Hematopoietic multipotent progenitor cell treated with erythropoietin and hydrocortisone succinate and interleukin-3 and kit ligand, for 8 days (in vitro differentiated cells): ENCODE results near the gene DCBLD2.

Experiments used
- DNase-seq: peaks from one replicate; pipeline ENCODE4 v3.0.0-alpha.2; 2015

DCBLD2 gene

DNA sequence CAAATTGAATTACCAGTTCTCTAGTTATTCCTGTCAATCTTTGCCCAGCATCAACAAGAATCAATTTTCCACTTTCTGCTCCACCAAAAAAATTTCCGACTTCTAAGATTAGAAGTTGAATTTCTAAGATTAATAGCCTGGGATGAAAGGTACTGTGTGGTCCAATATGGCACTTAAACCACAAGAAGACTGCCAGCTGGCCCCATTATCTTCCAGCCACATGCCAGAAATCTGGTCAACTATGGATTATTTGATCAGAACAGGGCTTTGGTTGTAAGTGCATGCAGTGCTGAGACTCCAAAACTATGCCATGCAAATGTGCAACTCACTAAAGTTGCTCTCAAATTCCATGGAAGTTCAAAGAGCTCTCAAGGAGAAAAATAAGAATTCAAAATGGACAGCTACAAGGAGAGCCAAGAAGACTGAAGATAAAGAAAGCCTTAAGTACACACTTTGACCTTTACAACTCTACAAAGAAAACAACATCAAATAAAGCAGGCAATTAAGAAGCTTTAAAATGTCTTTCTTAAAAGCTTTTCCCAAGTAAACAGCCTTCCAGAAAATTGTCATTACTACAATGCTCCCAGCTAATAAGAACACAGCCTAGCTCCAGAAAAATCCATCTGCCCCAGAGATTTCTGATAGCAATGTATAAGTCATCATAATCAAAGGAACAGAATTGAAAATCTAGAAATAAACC lies 74.1 kb downstream of the DCBLD2 start:
- no peak for DNase-seq

- DNase-seq, result no peak
Observed at GRCh38 chr3:98826126-98826525, 75.4 kb downstream of the DCBLD2 start.

GRCh38 chr3:98824256-98824655 lies 77.2 kb downstream of the DCBLD2 start:
- peak; percentile 9 for DNase-seq

- no peak for DNase-seq
Observed at GRCh38 chr3:98823791-98824190, 77.7 kb downstream of the DCBLD2 start.

DNA sequence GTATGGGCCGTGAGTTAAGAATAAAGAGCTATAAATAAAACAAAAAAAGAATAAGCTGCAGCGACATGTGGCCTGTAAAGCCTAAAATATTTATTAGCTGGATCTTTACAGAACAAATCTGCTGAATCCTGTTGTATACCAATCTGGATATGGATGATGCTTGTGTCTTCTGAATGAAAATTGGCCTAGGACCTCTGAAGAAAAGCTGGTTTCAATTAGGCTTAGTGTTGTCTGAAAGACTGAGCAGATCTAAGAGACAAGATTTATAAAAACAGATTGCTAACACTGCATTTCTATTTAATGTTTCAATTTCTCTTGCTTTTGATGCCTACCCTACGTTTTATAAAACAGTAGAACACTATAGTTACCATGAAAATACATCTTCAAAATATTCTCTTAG lies 80.4 kb downstream of the DCBLD2 start:
- no peak for DNase-seq

DNA sequence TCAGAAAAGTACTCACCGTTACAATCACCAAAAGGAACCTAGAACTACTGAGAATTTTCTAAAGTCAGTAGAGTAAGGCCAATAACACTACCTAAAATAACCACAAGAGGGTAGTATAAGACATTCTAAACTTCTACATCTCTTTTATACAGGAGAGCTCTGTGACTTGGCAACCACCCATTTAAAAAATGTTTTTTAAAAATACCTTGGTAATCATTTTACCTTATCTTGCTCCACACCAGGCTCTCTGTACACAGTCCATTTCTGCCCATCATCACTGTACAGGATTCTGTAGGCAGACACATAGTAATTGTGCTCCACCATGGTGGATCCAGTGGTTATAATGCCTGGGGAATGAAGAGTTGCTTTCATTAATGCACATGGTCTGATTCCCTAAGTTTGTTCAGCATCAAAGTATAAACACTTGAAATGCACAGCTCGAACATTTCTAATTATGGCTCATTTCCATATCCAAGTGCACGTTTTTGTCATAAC lies 83.9 kb downstream of the DCBLD2 start:
- DNase-seq, result peak; percentile 74

DNA sequence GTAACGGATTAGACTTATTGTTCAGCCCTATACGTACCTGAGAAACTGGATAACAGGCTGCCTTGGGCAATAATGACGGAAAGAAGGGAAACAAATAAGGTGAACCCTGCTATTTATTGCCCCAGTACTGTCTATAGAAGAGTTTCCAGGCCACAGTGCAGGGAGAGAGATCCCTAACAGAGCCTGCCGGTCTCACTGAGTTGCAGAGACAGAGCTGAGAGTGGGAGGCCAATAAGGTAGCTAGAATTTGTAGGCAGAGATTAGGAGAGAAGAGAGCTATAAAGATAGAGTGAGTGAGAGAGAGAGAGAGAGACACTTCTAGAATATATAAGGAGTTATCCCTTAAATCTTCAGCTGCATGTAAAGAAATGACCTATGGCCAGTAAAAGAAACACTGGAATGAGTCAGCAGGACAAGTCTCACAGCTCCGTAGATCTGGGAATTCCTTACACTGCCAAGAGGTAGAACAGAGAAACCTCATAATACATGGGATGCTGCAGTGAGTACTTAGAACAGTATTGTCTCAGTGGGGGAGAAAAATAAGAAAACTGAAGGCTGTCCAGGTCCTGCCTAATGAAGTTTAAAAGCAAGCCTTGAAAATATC lies 86.6 kb downstream of the DCBLD2 start:
- DNase-seq, result no peak

GRCh38 chr3:98812851-98813374 lies 88.6 kb downstream of the DCBLD2 start:
- peak; percentile 62 for DNase-seq

DNA sequence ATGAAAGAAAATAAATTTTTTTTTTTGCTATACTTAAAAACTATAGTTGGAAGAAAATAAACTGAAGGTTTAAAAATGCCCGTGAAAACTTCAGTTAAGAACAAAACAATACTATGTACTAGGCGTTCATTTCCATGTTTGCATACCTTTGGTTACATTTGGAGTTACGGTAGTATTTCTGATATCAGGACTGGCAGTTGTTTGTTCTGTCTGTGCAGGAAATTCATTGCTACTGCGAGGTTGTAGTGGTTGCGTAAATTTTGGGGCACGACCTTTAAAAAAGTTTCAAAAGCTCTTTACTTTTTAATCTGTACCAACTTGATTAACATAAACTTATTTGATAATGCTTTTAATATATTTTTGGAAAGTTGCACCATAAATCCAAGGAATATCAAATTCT lies 90.4 kb downstream of the DCBLD2 start:
- no peak for DNase-seq

DNA sequence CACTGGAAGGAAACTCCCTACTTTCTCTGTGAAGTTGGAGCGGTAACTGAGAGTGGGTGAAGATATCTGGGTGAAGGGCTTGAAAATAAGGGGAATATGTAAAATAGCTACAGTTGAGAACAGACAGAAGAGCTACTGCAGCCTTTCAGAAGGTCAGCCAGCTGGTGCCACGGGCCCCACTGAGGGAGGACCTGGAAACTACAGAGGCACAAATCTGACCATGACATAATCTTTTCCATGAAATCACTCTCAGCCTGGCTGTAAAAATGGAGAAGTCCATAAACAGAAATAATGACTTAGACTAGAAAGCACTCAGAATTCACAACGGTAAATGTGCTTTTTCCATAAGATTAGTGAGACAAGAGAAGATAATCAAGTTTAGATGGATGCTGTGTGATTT lies 91.9 kb downstream of the DCBLD2 start:
- DNase-seq, result no peak

DNA sequence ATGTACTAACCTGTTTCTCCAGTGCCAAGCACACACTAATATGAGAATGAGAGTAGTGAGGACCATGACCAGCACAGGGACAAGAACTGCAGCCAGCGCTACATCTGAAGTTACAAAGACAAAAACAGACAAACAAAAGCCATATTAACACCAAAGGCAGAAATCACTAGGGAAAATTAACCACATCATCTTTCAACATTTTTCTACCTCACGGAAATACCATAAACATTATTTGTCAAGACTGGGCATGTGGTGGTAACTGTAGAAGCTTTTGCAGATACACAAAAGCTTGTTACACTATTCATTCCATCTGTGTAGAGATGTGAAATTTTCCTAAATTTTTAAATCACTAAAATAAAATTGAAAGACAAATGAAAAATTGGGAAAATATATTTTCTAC lies 93.4 kb downstream of the DCBLD2 start:
- DNase-seq, result no peak

GRCh38 chr3:98807561-98807960 lies 93.9 kb downstream of the DCBLD2 start:
- DNase-seq, result no peak

GRCh38 chr3:98807011-98807410 lies 94.5 kb downstream of the DCBLD2 start:
- DNase-seq, result no peak

DNA sequence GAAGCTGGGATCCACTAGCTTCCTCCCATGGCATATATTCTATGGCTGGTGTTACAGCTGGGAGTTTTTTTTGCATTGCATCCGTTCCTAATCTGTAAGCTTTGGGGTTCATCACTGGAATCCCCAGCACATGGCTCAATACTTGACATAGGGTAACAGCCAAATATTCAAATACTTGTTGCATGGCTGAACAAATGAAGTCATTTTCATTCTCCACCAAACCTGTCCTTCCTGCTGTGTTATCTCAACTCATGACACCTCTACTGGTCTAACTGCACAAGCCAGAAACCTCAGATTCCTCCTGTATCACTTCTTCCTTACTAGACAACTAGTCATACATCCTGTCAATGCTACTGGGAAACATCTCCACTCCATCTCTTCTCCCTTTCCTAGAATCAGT lies 95.0 kb downstream of the DCBLD2 start:
- DNase-seq, result no peak

DNA sequence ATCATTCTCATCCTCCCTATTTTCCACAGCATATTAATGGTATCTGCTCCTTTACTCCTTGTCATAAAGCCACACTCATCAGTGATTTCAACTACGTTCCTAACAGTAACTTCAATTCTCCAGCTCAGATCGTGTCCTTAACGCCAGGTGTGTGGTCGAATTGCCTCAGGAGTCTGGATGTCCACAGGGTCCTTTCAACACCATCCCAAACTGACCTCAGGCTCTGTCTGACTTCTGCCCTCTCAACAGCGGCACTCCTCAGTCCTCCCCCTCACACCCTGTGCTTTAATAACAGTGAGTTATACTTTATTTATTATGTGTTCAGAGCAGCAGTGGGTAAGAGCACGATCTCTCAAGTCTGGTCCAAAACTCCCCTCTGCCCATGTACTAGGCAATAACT lies 95.9 kb downstream of the DCBLD2 start:
- no peak for DNase-seq

DNA sequence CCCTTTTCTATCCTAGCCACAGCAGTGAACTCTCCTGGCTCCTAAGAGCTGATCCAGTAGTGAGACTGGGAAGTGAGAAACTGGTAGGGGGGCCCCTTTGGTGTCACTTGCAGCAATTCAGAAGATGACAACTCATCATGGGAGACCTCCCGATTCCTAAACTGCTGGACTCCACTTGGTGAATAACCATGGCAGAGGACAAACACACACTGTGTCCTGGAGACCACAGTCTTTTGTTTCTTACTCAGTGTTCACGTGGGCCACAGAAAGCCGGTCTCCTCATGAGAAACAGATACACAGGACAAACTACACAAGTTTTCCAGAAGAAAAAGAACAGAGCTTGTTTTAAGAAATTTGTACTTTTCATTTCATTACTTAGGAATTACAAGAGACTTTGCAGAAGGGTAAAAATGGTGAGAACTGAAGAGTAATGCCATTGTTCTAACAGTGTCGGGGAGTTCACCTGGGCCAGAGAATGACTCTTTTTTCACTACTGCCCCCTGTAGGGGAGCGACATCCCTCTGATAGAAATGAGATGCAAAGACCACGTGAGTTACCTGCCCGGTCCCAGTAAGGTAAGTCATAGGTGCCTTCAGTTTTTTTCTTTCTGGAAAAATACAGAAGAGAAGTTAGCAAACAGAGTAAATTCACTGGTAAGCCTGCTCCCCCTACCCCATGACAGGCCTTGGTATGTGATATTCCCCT lies 100.3 kb downstream of the DCBLD2 start:
- no peak for DNase-seq

- no peak for DNase-seq
Observed at GRCh38 chr3:98800401-98800800, 101.1 kb downstream of the DCBLD2 start.

- no peak for DNase-seq
Observed at GRCh38 chr3:98799479-98799878, 102.0 kb downstream of the DCBLD2 start.

DNA sequence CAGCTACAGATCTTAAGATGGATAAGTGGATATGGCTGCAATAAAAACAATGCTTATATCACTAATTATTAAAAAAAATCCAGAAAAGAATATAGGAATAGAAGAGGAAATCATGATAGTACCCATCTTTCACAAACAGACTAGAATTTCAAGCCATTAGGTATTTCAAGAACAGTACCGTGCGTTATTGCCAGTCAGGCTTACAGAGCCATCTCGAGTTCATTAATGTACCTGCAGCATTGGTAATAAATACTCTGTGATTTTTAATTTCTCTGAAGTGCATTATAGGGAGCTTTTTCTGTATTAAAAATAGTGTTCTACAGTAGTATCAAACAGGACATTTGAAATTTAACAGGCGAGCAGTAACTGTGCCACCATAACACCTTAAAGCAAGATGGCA lies 102.7 kb downstream of the DCBLD2 start:
- DNase-seq, result no peak

DNA sequence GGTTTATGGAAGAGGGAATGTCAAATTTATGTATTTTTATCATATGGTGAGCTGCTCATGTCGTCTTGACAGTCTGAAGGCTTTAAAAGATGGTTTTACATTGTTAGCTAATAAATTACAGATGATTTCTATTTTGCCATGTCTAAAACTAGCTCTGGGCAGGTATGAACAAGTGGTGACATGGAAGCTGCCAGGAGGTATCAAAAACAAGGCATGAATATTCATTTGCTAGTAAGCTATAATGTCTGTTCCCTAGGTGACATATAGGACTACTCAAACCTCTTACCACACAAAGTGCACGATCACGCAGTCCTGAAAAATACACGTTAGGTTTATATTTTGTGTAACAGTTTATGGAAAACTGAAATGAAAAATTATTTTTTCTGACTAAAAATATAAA lies 103.6 kb downstream of the DCBLD2 start:
- no peak for DNase-seq

GRCh38 chr3:98796334-98796733 lies 105.2 kb downstream of the DCBLD2 start:
- no peak for DNase-seq

GRCh38 chr3:98793971-98794370 lies 107.5 kb downstream of the DCBLD2 start:
- DNase-seq, result no peak

DNA sequence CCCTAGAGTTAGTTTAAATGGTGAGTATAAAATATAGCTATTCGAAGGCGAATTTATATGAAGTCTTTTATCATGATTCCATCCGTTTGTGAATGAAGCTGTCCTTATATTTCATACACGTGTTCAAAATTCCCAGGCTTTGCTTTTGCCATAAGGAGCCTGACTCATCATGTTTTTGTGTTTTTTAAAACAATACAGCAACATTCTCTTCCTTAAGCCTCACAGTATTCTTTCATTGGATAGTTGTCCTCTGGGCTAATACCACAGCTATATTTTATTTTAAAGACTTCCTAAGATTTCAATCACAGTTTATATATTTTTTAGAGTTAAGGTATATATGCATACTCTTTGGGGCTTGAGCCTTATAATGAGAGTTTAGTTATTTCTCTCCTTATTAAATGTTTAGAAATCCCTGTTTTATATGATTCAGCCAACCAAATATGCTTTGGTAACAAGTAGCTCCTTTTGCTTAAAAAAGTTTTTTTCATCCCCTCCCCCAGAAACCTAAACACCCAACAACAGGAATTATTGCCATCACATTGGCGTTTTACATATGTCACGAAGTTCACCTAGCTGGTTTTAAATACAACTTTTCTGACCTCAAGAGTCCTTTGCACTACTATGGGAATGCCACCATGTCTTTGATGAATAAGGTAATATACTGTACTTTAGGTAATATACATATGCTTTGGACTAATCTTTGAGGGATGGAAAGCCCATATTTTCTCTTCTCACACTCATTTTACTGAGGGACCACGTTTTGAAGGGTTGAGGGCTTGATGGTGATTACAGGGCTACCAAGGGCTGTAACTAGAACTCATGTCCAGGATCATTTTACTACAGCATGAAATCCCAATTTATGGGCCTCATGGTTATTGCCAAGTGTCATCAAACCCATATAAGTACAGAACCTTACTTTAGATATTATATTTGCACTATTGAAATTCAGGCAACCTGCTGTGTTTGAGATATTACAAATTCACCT lies 109.9 kb downstream of the DCBLD2 start:
- DNase-seq, result no peak
